GM18873 (cell line): ENCODE measurements around the gene EMC1.
"Not testable (repeated sequence)": the region's sequence is repeated elsewhere in the genome, so short reads cannot be mapped to it uniquely, and the experiment has no call there.

Experiments used
- ATAC-seq: cut with Tn5 transposase; IDR thresholded peaks from one replicate; pipeline ENCODE4 v1.9.1; 2021; ENCODE audit warnings: mild to moderate bottlenecking, moderate library complexity, moderate number of reproducible peaks; ENCODE audit not compliant: unreplicated experiment, low FRiP score

The EMC1 gene

DNA sequence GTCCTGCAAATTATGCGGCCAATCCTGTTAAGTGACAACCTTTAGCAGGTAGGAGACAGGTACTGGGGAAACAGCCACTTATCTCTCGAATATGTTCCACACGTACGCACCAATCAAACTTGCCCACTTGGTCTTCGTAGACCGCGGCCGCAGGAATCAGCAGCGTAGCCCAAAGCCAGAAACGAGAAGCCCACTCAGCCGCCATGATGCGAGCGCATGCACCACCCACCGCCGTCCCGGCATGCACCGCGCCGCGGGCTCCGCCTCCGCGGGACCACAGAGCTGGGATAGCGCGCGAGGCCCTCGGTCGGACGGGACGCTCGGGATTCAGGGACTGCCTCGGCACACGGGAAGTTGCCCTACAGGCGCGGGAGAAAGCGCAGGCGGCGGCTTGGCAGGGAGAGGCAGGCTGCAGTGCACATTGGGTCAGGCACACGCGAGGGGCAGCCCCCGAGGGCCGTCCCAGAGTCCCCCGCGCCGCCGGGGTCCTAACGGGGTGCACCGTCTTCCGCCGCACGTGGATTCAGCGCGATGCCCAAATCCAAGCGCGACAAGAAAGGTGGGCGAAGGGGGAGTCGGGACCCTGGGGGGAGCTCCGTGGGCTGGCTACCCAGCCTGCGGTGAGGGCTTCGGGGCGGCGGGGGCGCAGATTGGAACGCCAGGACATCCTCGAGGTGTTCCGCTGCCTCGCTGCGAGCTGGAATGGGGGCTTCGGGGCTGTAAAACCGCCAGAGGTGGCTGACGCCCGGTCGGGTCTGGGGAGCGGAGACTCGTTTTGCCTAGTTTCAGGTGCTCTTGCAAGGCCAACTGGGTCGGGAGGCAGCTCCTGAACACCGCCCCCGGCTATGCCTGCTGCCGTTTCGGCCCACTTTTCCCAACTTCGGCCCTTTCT lies at the start of gene EMC1, which contains the start of gene MRTO4:
TSS of gene EMC1 (minus strand) at position 220 of the 892 bp plus-strand sequence. CDS start at position 205, 15 bp downstream.
TSS of gene MRTO4 (plus strand) at position 501 of the 892 bp plus-strand sequence. CDS start at position 532, 31 bp downstream.
- ATAC-seq = peak; percentile 56

DNA sequence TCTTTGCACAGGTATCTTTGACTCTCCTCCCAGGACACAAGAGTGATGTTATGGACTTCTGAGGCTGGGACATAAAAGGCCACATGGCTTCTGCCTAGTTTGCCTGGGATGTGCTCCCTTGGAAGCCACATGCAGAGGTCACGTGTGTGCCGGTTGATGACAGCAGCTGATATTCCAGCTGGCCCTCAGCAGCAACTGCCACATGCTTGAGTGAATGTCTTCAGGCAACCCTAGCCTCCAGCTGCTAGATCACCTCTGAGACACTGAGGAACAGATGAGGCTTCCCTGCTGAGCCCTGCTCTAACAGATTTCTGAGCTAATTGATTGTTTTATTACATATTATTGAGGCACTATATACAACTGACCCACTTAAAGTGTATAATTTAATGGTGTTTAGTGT lies 48.9 kb upstream of the EMC1 start:
- ATAC-seq = no peak

DNA sequence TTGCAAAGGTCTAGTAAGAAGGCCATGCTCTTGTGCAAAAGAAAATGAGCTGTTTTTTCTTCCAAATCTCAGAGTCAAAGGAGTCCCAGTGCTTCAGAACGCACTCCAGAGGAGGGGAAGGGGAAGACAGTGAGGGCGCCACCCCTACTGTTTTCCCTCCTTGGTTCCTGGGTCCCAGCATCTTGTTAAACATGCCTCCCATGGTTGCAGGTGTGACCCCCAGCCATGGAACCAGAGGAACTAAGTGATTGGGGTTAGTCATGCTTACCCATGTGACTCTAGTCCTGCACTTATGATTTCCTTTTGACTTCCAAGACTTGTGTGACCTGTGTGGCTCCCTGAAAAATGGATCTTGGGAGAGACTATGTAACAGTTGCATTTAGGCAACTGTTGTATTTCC lies 43.3 kb upstream of the EMC1 start:
- no peak for ATAC-seq

DNA sequence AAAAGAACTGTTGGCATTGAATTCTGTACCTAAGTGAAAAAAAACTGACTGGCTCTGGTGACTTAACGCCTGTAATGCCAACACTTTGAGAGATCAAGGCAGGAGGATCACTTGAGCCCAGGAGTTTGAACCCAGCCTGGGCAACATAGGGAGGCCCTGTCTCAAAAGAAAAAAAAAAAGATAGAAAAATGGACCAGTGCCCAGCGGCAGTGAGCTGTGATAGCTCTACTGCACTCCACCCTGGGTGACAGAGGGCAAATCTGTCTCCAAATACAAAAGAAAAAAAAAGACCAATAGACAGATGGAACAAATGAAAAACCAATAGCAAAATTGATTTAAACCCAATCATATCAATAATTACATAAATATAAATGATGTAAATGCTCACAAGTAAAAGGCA lies 37.9 kb upstream of the EMC1 start:
- no peak for ATAC-seq

DNA sequence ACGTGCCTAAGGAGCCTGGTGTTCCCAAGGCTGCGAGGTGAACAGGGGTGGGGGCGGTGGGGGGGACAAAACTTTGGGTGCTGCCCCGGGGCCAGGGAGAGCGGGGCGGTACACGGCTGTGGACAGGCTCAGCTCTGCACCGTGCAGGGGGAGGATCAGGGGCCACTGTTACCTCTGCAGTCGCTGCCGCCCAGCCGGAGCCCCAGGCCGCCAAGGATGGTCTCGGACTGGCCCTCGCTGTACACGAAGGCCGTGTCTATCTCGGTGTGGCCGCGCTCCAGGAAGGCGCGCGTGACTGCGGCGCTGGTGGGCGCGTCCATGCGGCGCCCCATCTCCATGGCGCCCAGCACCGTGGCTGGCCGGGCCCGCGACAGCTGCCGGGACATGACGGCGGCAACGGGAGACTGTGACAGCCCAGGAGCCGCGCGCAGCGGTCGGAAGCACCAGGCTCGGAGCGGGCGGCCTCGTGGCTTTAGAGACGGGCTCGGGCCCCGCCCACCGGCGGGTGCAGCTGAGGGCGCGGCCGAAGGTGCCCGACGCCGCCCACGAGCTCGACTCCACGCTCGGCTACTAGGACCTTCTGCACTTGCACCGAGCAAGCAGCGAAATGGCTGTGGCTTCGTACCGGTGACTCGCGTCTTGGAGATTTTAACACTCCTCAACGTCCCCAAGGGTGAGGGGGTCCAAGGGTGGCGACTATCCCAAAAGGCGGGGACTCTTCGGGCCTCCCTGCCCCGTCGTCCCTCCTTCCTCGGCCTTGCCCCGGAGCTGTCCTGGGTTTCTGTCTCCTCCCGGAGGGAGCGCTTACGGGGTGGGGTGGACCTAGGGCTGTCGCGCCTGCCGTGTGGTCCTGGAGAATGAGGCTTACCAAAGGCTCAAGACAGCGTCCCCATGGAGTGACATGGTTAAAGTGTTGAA lies 37.3 kb upstream of the EMC1 start, which contains the start of gene AKR7A3:
TSS of gene AKR7A3 (minus strand) at position 447 of the 918 bp plus-strand sequence. CDS start at position 386, 61 bp downstream.
- not testable (repeated sequence) for ATAC-seq

DNA sequence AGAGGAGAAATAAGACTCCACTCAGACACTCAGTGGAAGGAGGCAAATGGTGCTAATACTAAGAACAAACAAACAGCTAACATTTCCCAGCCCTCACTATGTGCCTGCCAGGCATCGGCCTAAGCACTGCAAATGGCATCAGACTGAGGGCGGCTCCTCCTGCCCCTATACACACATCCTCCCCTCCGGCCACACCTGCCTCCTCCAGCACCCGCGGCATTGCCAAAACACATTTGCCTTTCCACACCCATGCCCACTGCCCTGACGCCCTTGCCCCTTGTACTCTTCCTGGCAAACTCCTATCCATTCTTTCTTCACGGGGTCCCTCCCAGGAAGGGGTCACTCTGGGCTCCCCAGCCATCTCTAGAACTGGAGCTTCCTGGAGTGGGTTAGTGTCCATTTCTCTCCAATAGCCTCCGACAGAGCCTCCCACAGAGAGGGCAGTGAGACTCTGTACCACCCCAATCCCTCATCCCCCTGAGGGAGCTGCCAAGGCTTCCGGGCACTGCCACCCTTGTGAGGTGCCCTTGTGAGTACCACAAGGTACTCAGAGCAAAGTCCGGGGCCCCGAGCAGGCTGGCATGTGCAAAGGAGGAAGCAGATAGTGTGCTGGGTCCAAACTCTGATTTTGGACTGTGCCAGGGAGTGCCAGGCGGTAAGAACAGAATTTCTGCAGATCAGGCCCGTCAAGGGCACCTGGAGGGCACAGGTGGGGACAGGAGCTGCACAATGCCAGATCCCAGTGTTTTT lies 36.3 kb upstream of the EMC1 start:
- ATAC-seq = no peak

DNA sequence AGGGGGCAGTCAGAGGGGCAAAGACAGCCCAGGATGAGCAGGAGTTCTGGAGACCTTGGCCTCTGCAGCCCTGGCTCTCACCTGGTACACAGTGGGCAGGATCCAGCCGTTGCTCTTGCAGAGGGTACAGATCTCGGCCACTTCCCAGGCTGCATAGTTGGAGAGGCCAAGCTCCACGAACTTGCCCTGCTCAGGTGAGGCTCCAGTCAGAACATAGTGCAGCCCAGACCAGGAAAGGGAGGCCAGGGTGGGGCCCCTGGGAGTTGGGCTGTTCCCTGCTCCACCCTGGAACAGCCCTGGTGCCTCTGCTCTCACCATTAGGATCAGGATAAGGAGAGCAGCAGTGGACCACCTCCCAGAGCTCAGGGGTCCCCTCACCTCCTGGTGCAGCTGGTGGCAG lies 34.5 kb upstream of the EMC1 start:
- ATAC-seq = not testable (repeated sequence)

DNA sequence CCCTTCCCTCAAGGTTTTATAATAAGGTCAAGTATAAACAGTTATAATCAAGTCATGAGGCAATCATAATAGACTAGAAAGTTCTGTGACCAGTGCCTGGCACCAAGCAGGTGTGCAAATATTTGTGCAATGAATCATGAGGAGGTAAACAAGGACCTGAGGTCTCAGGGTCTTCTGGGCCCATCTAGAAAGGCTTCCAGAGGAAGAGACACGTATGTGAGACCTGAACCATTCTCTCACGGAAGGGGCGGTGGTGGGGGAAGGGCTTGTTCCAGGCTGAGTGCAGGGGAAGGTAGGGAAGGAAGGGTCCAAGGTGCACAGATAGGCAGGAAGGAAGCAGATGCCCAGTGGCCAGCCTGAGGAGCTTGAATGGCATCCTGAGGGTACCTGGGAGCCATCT lies 34.0 kb upstream of the EMC1 start:
- not testable (repeated sequence) for ATAC-seq

DNA sequence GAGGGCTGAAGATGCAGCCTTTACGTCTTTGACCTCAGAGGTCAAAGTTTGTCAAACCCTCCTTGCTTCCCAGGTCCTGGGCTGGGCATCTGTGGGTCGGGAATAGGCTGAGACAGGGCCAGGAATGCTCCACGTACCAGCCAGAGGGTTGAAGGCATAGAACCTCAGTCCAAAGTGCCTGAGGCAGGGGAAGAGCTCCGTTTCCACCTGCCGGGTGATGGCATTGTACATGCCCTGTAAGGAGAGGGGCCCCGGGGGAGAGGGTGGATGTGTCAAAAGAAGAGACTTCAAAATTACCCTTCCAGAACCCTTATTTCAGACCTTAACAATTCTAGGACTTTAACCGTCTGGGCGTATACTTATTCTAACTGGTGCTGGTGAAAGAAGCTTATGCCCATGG lies 33.6 kb upstream of the EMC1 start:
- ATAC-seq = no peak

DNA sequence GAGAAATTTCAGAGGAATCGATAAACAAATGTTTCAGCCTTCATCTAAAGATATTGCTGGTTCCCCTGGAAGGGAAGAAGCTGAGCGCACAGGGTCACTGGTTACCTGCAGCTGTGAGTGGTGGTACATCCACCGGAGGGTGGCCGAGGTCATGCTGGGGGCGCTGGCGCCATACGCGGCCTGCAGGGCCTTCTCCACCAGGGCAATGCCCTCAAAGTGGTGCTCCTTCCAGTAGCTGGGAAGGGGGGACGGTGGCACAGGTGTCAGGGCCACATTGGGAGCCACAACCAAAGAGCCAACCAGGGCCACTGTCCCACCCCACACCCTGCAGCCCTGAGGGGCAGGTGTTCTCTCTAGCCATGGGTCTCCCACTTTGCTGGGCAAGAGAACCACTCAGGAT lies 32.6 kb upstream of the EMC1 start:
- ATAC-seq = no peak

DNA sequence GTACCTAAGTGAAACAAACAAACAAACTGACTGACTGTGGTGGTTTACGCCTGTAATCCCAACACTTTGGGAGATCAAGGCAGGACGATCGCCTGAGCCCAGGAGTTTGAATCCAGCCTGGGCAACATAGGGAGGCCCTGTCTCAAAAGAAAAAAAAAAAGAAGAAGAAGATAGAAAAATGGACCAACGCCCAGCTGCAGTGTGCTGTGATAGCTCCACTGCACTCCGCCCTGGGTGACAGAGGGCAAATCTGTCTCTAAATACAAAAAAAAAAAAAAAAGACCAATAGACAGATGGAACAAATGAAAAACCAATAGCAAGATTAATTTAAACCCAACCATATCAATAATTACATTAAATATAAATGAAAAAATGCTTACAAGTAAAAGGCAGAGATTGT lies 23.3 kb upstream of the EMC1 start:
- no peak for ATAC-seq

DNA sequence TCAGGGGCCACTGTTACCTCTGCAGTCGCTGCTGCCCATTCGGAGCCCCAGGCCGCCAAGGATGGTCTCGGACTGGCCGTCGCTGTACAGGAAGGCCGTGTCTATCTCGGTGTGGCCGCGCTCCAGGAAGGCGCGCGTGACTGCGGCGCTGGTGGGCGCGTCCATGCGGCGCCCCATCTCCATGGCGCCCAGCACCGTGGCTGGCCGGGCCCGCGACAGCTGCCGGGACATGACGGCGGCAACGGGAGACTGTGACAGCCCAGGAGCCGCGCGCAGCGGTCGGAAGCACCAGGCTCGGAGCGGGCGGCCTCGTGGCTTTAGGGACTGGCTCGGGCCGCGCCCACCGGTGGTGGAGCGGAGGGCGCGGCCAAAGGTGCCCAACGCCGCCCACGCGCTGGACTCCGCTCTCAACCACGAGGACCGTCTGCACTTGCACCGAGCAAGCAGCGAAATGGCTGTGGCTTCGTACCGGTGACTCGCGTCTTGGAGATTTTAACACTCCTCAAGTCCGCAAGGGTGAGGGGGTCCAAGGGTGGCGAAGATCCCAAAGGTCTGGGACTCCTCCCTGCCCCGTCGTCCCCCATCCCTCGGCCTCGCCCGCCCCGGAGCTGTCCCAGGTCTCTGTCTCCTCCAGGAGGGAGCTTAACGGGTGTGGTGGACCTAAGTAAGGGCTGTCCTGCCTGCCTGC lies 22.7 kb upstream of the EMC1 start:
- ATAC-seq = not testable (repeated sequence)

DNA sequence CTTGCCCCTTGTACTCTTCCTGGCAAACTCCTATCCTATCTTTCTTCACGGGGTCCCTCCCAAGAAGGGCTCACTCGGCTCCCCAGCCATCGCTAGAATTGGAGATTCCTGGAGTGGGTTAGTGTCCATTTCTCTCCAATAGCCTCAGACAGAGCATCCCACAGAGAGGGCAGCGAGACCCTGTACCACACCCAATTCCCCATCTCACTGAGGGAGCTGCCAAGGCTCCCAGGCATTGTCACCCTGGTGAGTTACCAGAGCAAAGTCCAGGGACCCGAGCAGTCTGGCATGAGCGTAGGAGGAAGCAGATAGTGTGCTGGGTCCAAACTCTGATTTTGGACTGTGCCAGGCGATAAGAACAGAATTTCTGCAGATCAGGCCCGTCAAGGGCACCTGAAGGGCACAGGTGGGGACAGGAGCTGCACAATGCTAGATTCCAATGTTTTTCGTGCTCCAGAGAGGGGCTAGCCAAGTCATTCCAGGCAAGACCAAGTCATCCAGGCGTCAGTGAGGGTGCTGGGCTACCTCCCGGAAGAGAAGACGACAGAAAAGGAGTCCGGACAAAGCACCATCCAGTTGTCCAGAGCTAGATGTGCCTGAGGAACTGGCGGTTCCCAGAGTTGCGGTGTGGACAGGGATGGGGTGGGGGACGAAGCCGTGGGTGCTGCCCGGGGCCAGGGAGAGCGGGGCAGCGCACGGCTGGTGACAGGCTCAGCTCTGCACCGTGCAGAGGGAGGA lies 22.0 kb upstream of the EMC1 start:
- no peak for ATAC-seq

DNA sequence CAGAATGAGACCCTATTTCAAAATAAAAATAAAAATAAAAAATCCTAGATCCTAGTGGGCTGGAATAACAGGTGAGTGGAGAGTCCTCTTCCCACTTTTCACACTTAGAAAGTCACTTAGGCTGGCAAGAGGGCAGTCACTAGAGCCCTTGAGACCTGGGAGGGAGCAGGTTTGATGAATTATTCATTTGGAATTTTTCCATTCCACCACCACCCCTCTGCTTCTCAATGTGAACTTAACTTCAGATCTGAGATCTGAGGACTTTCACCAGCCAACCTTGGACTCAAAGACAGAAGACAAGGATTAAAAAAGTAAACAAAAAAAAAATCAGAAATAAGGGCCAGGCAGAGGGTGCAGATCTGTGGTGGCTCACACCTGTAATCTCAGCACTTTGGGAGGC lies 20.7 kb upstream of the EMC1 start:
- no peak for ATAC-seq

DNA sequence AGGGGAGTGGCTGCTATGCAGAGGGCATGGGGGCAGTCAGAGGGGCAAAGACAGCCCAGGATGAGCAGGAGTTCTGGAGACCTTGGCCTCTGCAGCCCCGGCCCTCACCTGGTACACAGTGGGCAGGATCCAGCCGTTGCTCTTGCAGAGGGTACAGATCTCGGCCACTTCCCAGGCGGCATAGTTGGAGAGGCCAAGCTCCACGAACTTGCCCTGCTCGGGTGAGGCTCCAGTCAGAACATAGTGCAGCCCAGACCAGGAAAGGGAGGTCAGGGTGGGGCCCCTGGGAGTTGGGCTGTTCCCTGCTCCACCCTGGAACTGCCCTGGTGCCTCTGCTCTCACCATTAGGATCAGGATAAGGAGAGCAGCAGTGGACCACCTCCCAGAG lies 19.0 kb upstream of the EMC1 start:
- not testable (repeated sequence) for ATAC-seq

DNA sequence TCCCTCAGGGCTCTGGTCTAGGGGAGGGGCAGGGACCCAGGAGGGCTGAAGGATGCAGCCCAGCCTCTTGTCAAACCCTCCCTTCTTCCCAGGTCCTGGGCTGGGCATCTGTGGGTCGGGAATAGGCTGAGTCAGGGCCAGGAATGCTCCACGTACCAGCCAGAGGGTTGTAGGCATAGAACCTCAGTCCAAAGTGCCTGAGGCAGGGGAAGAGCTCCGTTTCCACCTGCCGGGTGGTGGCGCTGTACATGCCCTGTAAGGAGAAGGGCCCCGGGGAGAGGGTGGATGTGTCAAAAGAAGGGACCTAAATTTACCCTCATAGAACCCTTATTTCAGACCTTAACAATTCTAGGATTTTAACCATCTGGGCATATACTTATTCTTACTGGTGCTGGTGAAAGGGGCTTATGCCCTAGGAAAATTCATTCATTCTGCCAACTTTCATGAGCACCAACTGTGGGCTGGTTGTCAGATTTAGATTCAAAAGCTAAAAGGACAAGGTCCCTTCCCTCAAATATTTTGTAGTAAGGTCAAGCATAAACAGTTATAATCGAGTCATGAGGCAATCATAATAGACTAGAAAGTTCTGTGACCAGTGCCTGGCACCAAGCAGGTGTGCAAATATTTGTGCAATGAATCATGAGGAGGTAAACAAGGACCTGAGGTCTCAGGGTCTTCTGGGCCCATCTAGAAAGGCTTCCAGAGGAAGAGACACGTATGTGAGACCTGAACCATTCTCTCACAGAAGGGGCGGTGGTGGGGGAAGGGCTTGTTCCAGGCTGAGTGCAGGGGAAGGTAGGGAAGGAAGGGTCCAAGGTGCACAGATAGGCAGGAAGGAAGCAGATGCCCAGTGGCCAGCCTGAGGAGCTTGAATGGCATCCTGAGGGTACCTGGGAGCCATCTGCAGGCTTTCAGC lies 18.4 kb upstream of the EMC1 start:
- ATAC-seq = not testable (repeated sequence)

DNA sequence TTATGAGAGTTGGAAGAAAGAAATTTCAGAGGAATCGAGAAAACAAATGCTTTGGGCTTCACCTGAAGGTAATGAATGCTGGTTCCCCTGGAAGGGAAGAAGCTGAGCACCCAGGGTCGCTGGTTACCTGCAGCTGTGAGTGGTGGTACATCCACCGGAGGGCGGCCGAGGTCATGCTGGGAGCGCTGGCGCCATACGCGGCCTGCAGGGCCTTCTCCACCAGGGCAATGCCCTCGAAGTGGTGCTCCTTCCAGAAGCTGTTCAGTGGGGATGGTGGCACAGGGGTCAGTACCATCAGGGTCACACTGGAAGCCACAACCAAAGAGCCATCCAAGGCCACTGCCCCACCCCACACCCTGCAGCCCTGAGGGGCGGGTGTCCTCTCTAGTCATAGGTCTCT lies 17.1 kb upstream of the EMC1 start:
- ATAC-seq = no peak

DNA sequence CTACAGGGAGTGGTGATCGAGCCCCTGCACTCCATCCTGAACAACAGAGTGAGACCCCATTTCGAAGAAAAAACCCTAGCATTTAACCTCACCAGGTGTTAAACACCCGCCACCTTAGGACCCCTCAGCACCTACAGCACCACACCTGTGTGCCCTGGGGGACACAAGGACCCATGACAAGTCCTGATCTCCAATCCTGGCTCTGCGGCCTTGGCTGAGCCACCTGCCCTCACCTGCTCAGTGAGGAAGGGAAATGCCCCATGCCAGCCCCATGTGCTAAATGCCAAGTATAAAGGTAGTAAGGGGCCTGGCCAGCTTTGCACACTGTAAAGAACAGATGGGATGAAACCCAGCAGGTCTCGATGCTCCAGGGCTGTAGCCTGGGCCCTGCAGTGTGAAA lies 11.4 kb upstream of the EMC1 start:
- ATAC-seq = no peak
